ENCODE data around the gene ELFN1. TPM values are rescaled to one million over a fixed set of nuclear protein-coding genes. Genes with fewer than 3 reads are reported as not detected.

ELFN1 gene
- total RNA-seq, 5 donors from 2014 or later (not counting 1 experiment from before 2014, with no cell fraction given) = 0.06 to 0.12 (median 0.07) TPM; not detected in 2

DNA sequence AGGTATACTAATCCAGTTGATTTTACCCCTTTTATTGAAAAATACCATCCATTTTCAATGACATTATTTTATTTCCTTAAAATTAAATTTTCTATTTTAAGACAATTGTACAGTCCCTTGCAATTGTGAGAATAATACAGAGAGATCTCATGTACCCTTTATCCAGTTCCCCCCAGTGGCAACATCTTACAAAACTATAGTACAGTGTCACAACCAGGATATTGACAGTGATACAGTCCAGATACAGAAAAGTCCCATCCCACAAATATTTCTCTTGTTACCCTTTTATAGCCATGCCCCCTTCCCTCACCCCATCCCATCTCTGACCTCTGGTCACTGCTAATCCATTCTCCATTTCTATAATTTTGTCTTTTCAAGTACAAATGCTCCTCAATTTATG, 18.5 kb downstream of the ELFN1 start:
- no peaks in the 10 kb centered on the region for H3K36me3 Mint-ChIP-seq
- Histone ChIP-seq H3K27ac (ENCODE audit: low read length) (no peak overlapping the region), H3K36me3 (ENCODE audit: control insufficient read depth in 2 of 2, extremely low read depth in 1 of 2, insufficient read depth in 1 of 2, low read length in 1 of 2) (no peaks in the 10 kb centered on the region), H3K4me3 (ENCODE audit: control insufficient read depth in 1 of 2, extremely low read depth in 1 of 2, low read length in 1 of 2) (no peak overlapping the region), H3K9me3 (no peaks in the 10 kb centered on the region), H3K4me1 (ENCODE audit: control insufficient read depth in 1 of 2, extremely low read depth in 1 of 2, insufficient read depth in 2 of 2, low read length in 2 of 2) (no peaks in the 10 kb centered on the region), H3K27me3 (replicated peaks in 1 of 2; ENCODE audit: control insufficient read depth in 2 of 2, extremely low read depth in 1 of 2, insufficient read depth in 2 of 2, low read length in 1 of 2) (peaks cover 0 to 33% of the 10 kb centered on the region in 2 experiments)
- H3K4me1 Mint-ChIP-seq = no peaks in the 10 kb centered on the region
- ATAC-seq (replicated peaks in 1 of 4) (no peak), DNase-seq (no peak)
- H3K27ac Mint-ChIP-seq = no peak overlapping the region
- ChIA-PET CTCF (no interaction called here), POLR2A (no interaction called here)
- H3K9me3 Mint-ChIP-seq = peaks cover 14 to 25% (median 21%) of the 10 kb centered on the region in 3 donors
- H3K4me3 Mint-ChIP-seq = no peak overlapping the region
- H3K27me3 Mint-ChIP-seq = peaks cover 21 to 31% of the 10 kb centered on the region in 2 donors

DNA sequence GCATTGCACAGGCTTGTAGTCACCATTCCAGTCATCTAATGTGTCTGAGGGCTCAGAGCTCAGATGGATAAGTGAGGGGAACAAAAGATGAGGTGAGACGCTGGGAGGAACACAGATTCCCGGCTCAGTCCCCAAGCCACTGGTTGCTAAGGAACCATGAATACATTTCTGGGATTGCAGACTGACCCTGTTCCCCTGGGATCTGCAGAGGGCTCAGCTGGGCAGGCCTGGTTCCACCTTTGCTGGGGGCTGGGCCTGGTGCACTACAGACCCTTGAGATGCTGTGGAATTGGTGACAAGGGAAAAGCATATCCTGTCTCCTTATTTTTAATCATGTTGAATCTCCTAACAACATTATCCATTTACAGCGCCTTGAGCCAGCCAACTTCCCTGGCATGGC, 19.2 kb downstream of the ELFN1 start:
- H3K27ac ChIP-seq (ENCODE audit: low read length) = no peak overlapping the region
- no peak for ATAC-seq (replicated peaks in 1 of 4)
- Mint-ChIP-seq H3K27ac (no peak overlapping the region), H3K4me3 (no peak overlapping the region), H3K27me3 (peaks cover 21 to 31% of the 10 kb centered on the region in 2 donors), H3K4me1 (no peaks in the 10 kb centered on the region), H3K36me3 (no peaks in the 10 kb centered on the region), H3K9me3 (peaks cover 14 to 20% (median 18%) of the 10 kb centered on the region in 3 donors)
- ChIA-PET POLR2A (no interaction called here), CTCF (no interaction called here)
- peaks cover 0 to 37% of the 10 kb centered on the region in 2 experiments for H3K27me3 ChIP-seq (replicated peaks in 1 of 2; ENCODE audit: control insufficient read depth in 2 of 2, extremely low read depth in 1 of 2, insufficient read depth in 2 of 2, low read length in 1 of 2)
- no peaks in the 10 kb centered on the region for H3K4me1 ChIP-seq (ENCODE audit: control insufficient read depth in 1 of 2, extremely low read depth in 1 of 2, insufficient read depth in 2 of 2, low read length in 2 of 2)
- DNase-seq = no peak
- 94% methylated on average over 2 of the region's 3 CpGs for WGBS (ENCODE audit: insufficient coverage)
- no peaks in the 10 kb centered on the region for H3K9me3 ChIP-seq
- H3K36me3 ChIP-seq (ENCODE audit: control insufficient read depth in 2 of 2, extremely low read depth in 1 of 2, insufficient read depth in 1 of 2, low read length in 1 of 2) = no peaks in the 10 kb centered on the region
- H3K4me3 ChIP-seq (ENCODE audit: control insufficient read depth in 1 of 2, extremely low read depth in 1 of 2, low read length in 1 of 2) = no peak overlapping the region

DNA sequence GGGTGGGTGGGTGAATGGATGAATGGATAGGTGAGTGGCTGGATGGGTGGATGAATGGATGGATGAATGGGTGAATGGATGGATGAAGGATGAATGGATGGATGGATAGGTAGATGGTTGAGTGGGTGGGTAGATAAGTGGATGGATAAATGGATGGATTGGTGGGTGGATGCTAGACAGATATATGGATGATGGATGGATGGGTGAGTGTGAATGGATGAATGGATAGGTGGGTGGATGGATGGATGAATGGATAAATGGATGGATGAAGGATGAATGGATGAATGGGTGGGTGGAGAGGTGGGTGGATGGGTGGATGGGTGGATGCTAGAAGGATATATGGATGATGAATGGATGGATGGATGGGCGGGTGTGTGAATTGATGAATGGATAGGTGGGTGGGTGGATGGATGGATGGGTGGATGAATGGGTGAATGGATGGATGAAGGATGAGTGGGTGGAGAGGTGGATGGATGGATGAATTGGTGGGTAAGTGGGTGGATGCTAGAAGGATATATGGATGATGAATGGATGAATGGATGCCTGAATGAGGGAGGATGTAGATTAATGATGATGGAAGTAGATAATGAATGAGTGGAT, 20.4 kb downstream of the ELFN1 start:
- WGBS (ENCODE audit: insufficient coverage) = 87% methylated on average over 1 of the region's 1 CpG
- CTCF ChIA-PET = no interaction called here
- POLR2A ChIA-PET = no interaction called here
- H3K27me3 ChIP-seq (replicated peaks in 1 of 2; ENCODE audit: control insufficient read depth in 2 of 2, extremely low read depth in 1 of 2, insufficient read depth in 2 of 2, low read length in 1 of 2) = peaks cover 0 to 46% of the 10 kb centered on the region in 2 experiments
- H3K4me3 ChIP-seq (ENCODE audit: control insufficient read depth in 1 of 2, extremely low read depth in 1 of 2, low read length in 1 of 2) = no peak overlapping the region
- H3K4me3 Mint-ChIP-seq = no peak overlapping the region
- no peak overlapping the region for H3K27ac ChIP-seq (ENCODE audit: low read length)
- ATAC-seq (replicated peaks in 1 of 4) = no peak
- H3K36me3 Mint-ChIP-seq = no peaks in the 10 kb centered on the region
- peaks cover 7 to 11% (median 10%) of the 10 kb centered on the region in 3 donors for H3K9me3 Mint-ChIP-seq
- DNase-seq = no peak
- no peak overlapping the region for H3K27ac Mint-ChIP-seq
- H3K4me1 ChIP-seq (ENCODE audit: control insufficient read depth in 1 of 2, extremely low read depth in 1 of 2, insufficient read depth in 2 of 2, low read length in 2 of 2) = no peaks in the 10 kb centered on the region
- H3K4me1 Mint-ChIP-seq = no peaks in the 10 kb centered on the region
- H3K36me3 ChIP-seq (ENCODE audit: control insufficient read depth in 2 of 2, extremely low read depth in 1 of 2, insufficient read depth in 1 of 2, low read length in 1 of 2) = no peaks in the 10 kb centered on the region
- H3K9me3 ChIP-seq = no peaks in the 10 kb centered on the region
- peaks cover 21 to 28% of the 10 kb centered on the region in 2 donors for H3K27me3 Mint-ChIP-seq

DNA sequence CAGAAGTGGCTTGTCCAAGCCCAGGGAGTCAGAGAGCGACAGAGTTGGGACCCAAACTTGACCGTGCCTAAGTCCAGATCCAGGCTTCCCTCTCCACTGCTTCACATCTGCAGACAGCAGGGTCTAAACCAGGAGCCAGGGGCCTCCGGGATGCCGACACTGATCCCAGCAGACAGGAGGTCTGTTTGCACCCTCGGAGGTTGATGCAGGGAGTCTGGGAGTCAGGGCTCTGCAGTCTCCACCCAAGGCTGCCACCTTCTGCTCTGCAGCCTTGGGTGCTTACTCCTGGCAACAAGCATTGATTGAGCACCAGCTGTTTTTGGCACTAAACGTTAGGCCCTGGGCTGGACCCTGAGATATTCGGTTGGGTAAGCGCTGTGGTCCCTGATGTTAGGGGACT, 21.0 kb downstream of the ELFN1 start:
- DNase-seq (peak in 2 of 35 experiments; percentile 4 to 11), ATAC-seq (replicated peaks in 1 of 4) (no peak)
- no peaks in the 10 kb centered on the region for H3K4me1 Mint-ChIP-seq
- no peak overlapping the region for H3K27ac ChIP-seq (ENCODE audit: low read length)
- peaks cover 0 to 47% of the 10 kb centered on the region in 2 experiments for H3K27me3 ChIP-seq (replicated peaks in 1 of 2; ENCODE audit: control insufficient read depth in 2 of 2, extremely low read depth in 1 of 2, insufficient read depth in 2 of 2, low read length in 1 of 2)
- peaks cover 22 to 28% of the 10 kb centered on the region in 2 donors for H3K27me3 Mint-ChIP-seq
- CTCF ChIA-PET = no interaction called here
- WGBS (ENCODE audit: insufficient coverage) = 80% methylated on average over 2 of the region's 8 CpGs
- peaks cover 7 to 10% (median 8%) of the 10 kb centered on the region in 3 donors for H3K9me3 Mint-ChIP-seq
- no peaks in the 10 kb centered on the region for H3K9me3 ChIP-seq
- no peak overlapping the region for H3K27ac Mint-ChIP-seq
- no peaks in the 10 kb centered on the region for H3K4me1 ChIP-seq (ENCODE audit: control insufficient read depth in 1 of 2, extremely low read depth in 1 of 2, insufficient read depth in 2 of 2, low read length in 2 of 2)
- H3K4me3 Mint-ChIP-seq = no peak overlapping the region
- H3K36me3 Mint-ChIP-seq = no peaks in the 10 kb centered on the region
- H3K36me3 ChIP-seq (ENCODE audit: control insufficient read depth in 2 of 2, extremely low read depth in 1 of 2, insufficient read depth in 1 of 2, low read length in 1 of 2) = no peaks in the 10 kb centered on the region
- no peak overlapping the region for H3K4me3 ChIP-seq (ENCODE audit: control insufficient read depth in 1 of 2, extremely low read depth in 1 of 2, low read length in 1 of 2)
- POLR2A ChIA-PET = no interaction called here

DNA sequence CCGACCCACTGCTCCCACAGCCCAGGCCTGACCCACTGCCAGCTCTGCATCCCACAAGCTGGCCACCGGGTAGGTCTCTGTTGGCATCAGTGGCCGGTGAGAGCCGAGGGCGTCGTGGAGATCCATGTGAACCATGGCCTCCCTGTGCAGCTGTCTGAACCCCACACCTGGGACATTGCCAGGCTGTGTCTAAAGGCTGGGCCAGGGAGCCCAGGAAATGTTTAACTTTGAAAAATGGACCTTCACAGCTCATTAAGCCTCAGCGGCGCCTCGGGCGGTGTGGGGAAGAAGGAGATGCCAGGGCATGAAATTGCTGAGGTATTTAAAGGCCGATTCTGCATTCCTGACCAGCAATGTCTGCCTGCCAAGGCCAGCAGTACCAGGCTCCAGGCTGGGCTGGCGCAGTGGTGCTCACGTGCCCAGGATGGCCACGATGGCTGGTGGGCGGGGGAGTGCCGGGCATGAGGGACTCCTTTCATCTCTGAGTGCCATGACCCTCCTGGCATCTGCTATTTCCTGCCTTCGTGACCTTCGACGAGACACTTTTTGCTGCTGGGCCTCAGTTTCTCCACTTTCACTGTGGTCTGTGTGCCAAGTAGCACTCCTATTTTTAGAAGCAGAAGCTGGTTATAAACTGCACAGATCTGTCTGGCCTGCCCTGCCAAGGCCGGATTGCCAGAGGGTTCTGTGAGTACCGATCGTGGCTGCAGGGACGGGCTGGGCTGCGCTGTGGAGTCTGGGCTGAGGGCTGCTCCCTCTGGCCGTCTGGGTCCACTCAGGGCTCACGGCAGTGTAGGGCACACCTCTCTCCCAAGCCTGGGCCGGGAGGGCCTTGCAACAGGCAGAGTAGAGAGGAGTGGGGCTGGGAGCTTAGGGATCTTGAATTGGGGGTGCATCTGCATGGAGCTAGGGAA, 21.8 kb downstream of the ELFN1 start:
- ChIA-PET CTCF (no interaction called here), POLR2A (no interaction called here)
- no peaks in the 10 kb centered on the region for H3K4me1 Mint-ChIP-seq

DNA sequence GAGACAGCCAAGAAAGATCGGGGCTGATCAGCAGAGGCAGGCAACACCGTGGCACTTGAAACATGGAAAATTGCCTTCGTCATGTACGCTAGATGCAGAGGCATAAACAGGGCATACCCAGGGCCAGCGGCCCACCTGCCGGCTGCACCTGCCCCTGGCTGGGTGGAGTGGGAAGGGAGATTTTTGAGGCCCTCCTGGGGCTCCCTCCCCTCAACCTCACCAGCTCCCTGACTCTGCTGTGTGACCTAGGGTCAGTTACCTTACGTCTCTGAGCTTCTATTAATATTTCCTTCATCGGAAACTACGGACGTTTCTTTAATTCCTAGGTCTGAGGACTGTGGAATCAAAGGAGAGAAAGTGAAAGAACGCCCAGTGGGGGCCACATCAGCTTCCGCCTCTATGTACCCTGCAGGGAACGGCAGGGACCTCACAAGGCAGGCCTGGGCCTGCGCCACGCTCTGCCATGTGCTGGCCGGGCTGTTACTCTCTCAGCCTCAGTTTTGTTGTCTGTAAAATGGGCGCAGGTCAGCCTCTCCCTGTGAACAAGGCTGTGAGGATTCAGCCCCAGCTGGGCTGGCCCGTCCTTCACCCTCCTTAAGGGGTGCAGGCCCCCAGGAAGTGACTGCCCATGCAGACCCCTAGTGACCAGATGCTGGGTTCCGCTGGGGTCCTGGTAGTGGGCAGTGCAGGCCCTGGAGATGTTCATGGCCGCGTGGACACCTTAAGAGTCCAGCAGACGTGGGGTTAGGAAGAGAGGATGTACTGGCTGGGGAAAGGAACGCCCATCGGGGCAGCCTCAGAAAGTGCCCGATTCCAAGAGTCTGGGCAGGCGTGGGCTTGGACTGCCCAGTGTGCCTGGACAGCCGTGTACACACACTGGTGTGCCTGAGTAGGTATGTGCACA, 22.7 kb downstream of the ELFN1 start:
- Histone ChIP-seq H3K36me3 (ENCODE audit: control insufficient read depth in 2 of 2, extremely low read depth in 1 of 2, insufficient read depth in 1 of 2, low read length in 1 of 2) (no peaks in the 10 kb centered on the region), H3K27ac (ENCODE audit: low read length) (no peak overlapping the region), H3K4me3 (ENCODE audit: control insufficient read depth in 1 of 2, extremely low read depth in 1 of 2, low read length in 1 of 2) (no peak overlapping the region), H3K4me1 (ENCODE audit: control insufficient read depth in 1 of 2, extremely low read depth in 1 of 2, insufficient read depth in 2 of 2, low read length in 2 of 2) (no peaks in the 10 kb centered on the region), H3K9me3 (no peaks in the 10 kb centered on the region), H3K27me3 (replicated peaks in 1 of 2; ENCODE audit: control insufficient read depth in 2 of 2, extremely low read depth in 1 of 2, insufficient read depth in 2 of 2, low read length in 1 of 2) (peaks cover 0 to 63% of the 10 kb centered on the region in 2 experiments)
- H3K9me3 Mint-ChIP-seq = peaks cover 3 to 7% (median 4%) of the 10 kb centered on the region in 3 donors
- DNase-seq (peak in 3 of 35 experiments; percentile 3 to 17 (median 12)), ATAC-seq (replicated peaks in 1 of 4) (no peak)
- WGBS (ENCODE audit: insufficient coverage) = 86% methylated on average over 20 of the region's 27 CpGs
- H3K36me3 Mint-ChIP-seq = no peaks in the 10 kb centered on the region
- H3K27me3 Mint-ChIP-seq = peaks cover 23 to 25% of the 10 kb centered on the region in 2 donors
- no peak overlapping the region for H3K4me3 Mint-ChIP-seq
- peaks cover 0 to 4% (median 2%) of the 10 kb centered on the region in 3 donors for H3K4me1 Mint-ChIP-seq
- H3K27ac Mint-ChIP-seq = no peak overlapping the region
- ChIA-PET POLR2A (no interaction called here), CTCF (no interaction called here)

More for the DNA sequence above, 21.8 kb downstream of the ELFN1 start:
- Histone ChIP-seq H3K9me3 (no peaks in the 10 kb centered on the region), H3K27me3 (replicated peaks in 1 of 2; ENCODE audit: control insufficient read depth in 2 of 2, extremely low read depth in 1 of 2, insufficient read depth in 2 of 2, low read length in 1 of 2) (peaks cover 0 to 54% of the 10 kb centered on the region in 2 experiments), H3K4me1 (ENCODE audit: control insufficient read depth in 1 of 2, extremely low read depth in 1 of 2, insufficient read depth in 2 of 2, low read length in 2 of 2) (no peaks in the 10 kb centered on the region), H3K36me3 (ENCODE audit: control insufficient read depth in 2 of 2, extremely low read depth in 1 of 2, insufficient read depth in 1 of 2, low read length in 1 of 2) (no peaks in the 10 kb centered on the region), H3K4me3 (ENCODE audit: control insufficient read depth in 1 of 2, extremely low read depth in 1 of 2, low read length in 1 of 2) (no peak overlapping the region), H3K27ac (ENCODE audit: low read length) (no peak overlapping the region)
- WGBS (ENCODE audit: insufficient coverage) = 83% methylated on average over 20 of the region's 27 CpGs
- DNase-seq (peak in 3 of 35 experiments; percentile 3 to 12 (median 9)), ATAC-seq (replicated peaks in 1 of 4) (no peak)
- Mint-ChIP-seq H3K27ac (no peak overlapping the region), H3K4me3 (no peak overlapping the region), H3K9me3 (peaks cover 4 to 7% (median 5%) of the 10 kb centered on the region in 3 donors), H3K27me3 (peaks cover 23 to 25% of the 10 kb centered on the region in 2 donors), H3K36me3 (no peaks in the 10 kb centered on the region)

Data from T-cell (primary cell).